AG04450 (cell line): Measurements from ENCODE around the gene MAPK13. TPM values are rescaled to one million over a fixed set of nuclear protein-coding genes. Genes with fewer than 3 reads are reported as not detected.

Experiments
- CTCF ChIA-PET: fragments of 300-600, 350-600 bp; formaldehyde crosslinking; extraction: SDS; loops from one replicate; lab custom pipeline; 2022; ENCODE audit warnings: antibody characterized with exemption, inconsistent platforms; lab: Charles Lee
- POLR2A ChIA-PET: fragments of 350-600 bp; formaldehyde crosslinking; extraction: SDS; loops from one replicate; lab custom pipeline; 2021; ENCODE audit warnings: antibody characterized with exemption, inconsistent platforms; lab: Yijun Ruan, JAX
- DNase-seq: peaks from one replicate; pipeline ENCODE4 v3.0.0-alpha.2; 2011; ENCODE audit warnings: low read depth, low spot score
- H3K27ac ChIP-seq: one replicate; pipeline ENCODE4 v1.5.1; 2012; ENCODE audit warnings: low read depth, low read length, control low read depth
- H3K27me3 ChIP-seq: one replicate; pipeline ENCODE4 v1.6.0; 2012; ENCODE audit warnings: low read length; ENCODE audit not compliant: control insufficient read depth, insufficient read depth
- H3K4me3 ChIP-seq: 2 replicates; pipeline ENCODE4 v1.5.1; 2011; ENCODE audit warnings: mild to moderate bottlenecking, low read depth, low read length, control low read depth
- H3K9me3 ChIP-seq: 2 replicates; pipeline ENCODE4 v1.5.1; 2012; ENCODE audit warnings: low read length; ENCODE audit not compliant: control insufficient read depth, insufficient read depth
- polyA plus RNA-seq: library from polyadenylated mRNA; depleted of rRNA; stranded (reverse); fragments of >200 nt; gene quantifications from 2 replicates; pipeline ENCODE4 v1.2.3, GENCODE V29; 2011
- TF ChIP-seq, protein P1 (sequence below): IDR thresholded peaks from 2 replicates; pipeline ENCODE4 v1.5.1; 2011; ENCODE audit warnings: low read depth, low read length, control low read depth, inconsistent platforms

Gene MAPK13
- polyA plus RNA-seq, 1 experiment: 3.8 TPM

DNA sequence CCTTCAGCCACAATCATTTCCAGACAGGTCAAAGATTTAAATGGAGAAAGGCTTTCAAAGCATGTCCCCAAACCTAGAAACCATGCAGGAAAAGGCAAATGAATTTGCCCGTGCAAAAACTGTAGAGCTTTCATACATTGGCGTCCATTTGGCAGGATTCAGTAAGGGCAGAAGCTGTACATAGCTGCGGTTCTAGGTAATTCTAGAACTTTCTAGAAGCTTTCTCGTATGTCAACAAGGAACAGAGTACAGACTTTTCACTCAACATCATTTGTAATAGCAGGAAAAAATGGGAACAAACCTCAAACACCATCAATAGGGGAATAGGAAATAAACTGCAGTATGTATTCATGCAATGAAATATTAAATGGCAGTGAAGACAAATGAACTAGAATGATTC is 11.1 kb upstream of the MAPK13 start:
- CTCF ChIA-PET: interaction anchor here (0.5 to 1.7 kb wide), 2 partner anchors 24 to 478 kb away, joined by 4 to 7 read pairs; no protein-coding TSS in a partner anchor
- TF ChIP-seq, protein P1, sequence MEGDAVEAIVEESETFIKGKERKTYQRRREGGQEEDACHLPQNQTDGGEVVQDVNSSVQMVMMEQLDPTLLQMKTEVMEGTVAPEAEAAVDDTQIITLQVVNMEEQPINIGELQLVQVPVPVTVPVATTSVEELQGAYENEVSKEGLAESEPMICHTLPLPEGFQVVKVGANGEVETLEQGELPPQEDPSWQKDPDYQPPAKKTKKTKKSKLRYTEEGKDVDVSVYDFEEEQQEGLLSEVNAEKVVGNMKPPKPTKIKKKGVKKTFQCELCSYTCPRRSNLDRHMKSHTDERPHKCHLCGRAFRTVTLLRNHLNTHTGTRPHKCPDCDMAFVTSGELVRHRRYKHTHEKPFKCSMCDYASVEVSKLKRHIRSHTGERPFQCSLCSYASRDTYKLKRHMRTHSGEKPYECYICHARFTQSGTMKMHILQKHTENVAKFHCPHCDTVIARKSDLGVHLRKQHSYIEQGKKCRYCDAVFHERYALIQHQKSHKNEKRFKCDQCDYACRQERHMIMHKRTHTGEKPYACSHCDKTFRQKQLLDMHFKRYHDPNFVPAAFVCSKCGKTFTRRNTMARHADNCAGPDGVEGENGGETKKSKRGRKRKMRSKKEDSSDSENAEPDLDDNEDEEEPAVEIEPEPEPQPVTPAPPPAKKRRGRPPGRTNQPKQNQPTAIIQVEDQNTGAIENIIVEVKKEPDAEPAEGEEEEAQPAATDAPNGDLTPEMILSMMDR: no peak
- no peaks in the 10 kb centered on the region for H3K9me3 ChIP-seq

DNA sequence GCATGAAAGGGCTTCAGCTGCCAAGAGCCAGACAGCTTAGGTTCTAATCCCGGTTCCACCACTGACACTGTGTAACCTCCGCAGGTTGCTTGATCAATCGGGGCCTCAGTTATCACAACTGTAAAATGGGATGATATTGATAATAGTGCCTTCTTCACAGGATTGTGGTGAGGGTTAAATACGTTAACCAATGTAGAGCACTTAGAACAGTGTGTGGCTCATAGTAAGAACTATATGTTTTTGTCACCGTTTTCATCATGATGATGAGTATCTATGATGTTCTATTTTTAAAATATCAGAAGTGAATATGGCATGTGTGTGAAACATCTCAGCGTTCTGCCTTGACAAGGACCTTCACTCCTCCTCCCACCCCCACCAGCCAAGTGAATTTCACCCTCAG is 10.3 kb upstream of the MAPK13 start:
- ChIA-PET POLR2A (no interaction called here), CTCF (interaction anchor here (0.5 to 2.2 kb wide), 3 partner anchors 26 to 478 kb away, joined by 3 to 6 read pairs (median 4); no protein-coding TSS in a partner anchor)
- TF ChIP-seq, protein P1: no peak
- H3K4me3 ChIP-seq: no peak overlapping the region
- H3K27ac ChIP-seq: no peak overlapping the region
- H3K9me3 ChIP-seq: no peaks in the 10 kb centered on the region
- no peak for DNase-seq
- no peaks in the 10 kb centered on the region for H3K27me3 ChIP-seq

More for the DNA sequence above, 11.1 kb upstream of the MAPK13 start:
- Histone ChIP-seq H3K27me3 (no peaks in the 10 kb centered on the region), H3K27ac (no peak overlapping the region), H3K4me3 (no peak overlapping the region)
- no peak for DNase-seq
- POLR2A ChIA-PET: interaction anchor here (0.6 kb wide), 1 partner anchor 24 kb away, joined by 3 read pairs; no protein-coding TSS in a partner anchor

DNA sequence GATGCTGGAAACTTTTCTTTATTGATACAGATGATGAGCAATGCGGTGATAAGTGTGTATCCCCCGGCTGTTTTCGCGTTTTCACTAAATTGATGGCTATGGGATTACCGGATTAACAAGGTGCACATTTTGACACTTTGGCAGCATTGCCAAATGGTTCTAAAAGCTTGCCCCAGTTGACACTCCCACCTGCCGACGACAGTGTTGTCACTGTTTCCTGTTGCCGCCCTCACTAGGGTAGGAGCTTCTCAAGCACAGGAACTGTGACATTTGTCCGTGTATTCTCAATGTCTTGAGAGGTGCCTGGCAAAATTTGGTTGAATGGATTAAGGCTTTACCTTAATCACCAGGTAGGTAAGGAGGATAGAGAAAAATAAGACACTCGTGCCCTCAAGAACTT is 9.8 kb upstream of the MAPK13 start:
- TF ChIP-seq, protein P1: no peak
- ChIA-PET POLR2A (no interaction called here), CTCF (interaction anchor here (0.9 to 2.2 kb wide), 4 partner anchors 25 to 240 kb away, joined by 3 to 6 read pairs (median 4); no protein-coding TSS in a partner anchor)
- DNase-seq: no peak
- Histone ChIP-seq H3K4me3 (no peak overlapping the region), H3K9me3 (no peaks in the 10 kb centered on the region), H3K27me3 (no peaks in the 10 kb centered on the region), H3K27ac (no peak overlapping the region)

DNA sequence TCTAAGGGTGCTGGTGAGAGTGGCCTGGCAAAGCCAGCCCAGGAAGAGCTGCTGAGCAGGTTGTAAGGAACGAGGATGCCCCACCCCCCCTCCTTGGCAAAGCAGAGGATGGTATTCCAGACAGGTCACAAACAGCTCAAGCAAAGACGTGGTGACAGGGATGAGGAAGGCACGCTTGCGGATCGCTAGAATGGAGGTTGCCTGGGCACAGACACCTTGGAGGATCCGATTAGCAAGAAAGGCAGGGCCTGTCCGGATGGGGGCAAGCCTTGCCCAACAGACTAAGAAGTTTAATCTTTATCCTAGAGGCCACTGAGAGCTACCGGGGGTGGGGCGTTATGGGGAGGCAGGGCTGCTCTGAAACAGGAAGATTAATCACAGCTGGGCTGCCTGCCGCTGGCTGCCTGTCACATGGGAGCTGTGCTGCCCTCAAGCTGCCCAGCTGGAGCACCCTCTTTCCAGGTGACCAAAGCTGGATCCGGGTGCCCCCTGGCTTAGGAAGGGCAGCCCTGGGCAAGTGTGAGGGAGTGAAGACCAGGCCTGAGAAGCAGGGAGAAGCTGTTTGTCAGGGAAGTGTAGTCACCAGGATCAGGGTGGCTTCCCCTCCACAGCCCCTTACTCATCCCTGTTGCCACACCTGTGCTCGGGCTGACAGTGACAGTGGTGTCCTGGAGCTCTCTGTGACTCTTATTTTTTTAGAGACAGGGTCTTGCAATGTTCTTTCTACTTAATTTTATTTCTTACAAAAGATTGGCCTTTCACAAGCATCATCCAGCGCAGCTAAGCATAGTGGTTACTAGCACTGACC is 9.1 kb upstream of the MAPK13 start:
- DNase-seq: no peak
- no peaks in the 10 kb centered on the region for H3K27me3 ChIP-seq
- H3K4me3 ChIP-seq: no peak overlapping the region
- TF ChIP-seq, protein P1: no peak
- no peak overlapping the region for H3K27ac ChIP-seq
- POLR2A ChIA-PET: interaction anchor here (0.6 to 1.1 kb wide), 3 partner anchors 17 to 179 kb away, joined by 3 to 4 read pairs (median 3); no protein-coding TSS in a partner anchor
- CTCF ChIA-PET: interaction anchor here (0.5 to 2.2 kb wide), 7 partner anchors 10 to 438 kb away, joined by 3 to 8 read pairs (median 4); no protein-coding TSS in a partner anchor
- H3K9me3 ChIP-seq: no peaks in the 10 kb centered on the region
